K562 (cell line): ENCODE measurements around the gene TRIM44. TPM values are rescaled to one million over a fixed set of nuclear protein-coding genes. Genes with fewer than 3 reads are reported as not detected.
A peak's percentile ranks its signal among the peaks of the same experiment; 100 is the strongest.

Experiments
- ATAC-seq: fragments of 200-7000 bp; cut with Tn5 transposase; 3 replicates; pipeline ENCODE4 v1.9.1; 2020; ENCODE audit warnings: moderate library complexity
- BruUV-seq: library from RNA; stranded (reverse); fragments of 400-500 nt; replicated peaks from 2 replicates; lab custom pipeline; 2021; lab: Mats Ljungman, UMichigan
- CTCF ChIA-PET: fragments of 300-600 bp; formaldehyde crosslinking; extraction: SDS; loops from one replicate; lab custom pipeline; 2021; ENCODE audit warnings: low intra/inter-chr PET ratio; lab: Yijun Ruan, JAX
- POLR2A ChIA-PET: fragments of 300-600, 350-650 bp; sonication (Branson Sonifier 250); formaldehyde crosslinking; extraction: SDS; loops from one replicate; lab custom pipeline; 2021; ENCODE audit warnings: antibody characterized with exemption, inconsistent platforms; lab: Yijun Ruan, JAX
- DNase-seq, 4 experiments: peaks; one replicate each; pipeline versions ENCODE4 v3.0.0 to v3.0.0-alpha.2; 2011 to 2018; ENCODE audit warnings: low spot score in 3 of 4, mixed read lengths in 3 of 4; ENCODE audit errors: extremely low read depth in 1 of 4
- FAIRE-seq: peaks from 2 replicates; lab custom pipeline; 2011; peaks lifted over from hg19 to GRCh38; lab: Jason Lieb, UNC
- H2AFZ ChIP-seq: 2 replicates; pipeline ENCODE4 v1.6.0; 2011; ENCODE audit warnings: low read depth, low read length, control low read depth, inconsistent platforms
- H3K27ac ChIP-seq: fragments of 200-600 bp; 3 replicates; pipeline ENCODE4 v1.8.0; 2011; ENCODE audit warnings: low read depth, mild to moderate bottlenecking, control low read depth, inconsistent platforms, low read length, moderate library complexity, mixed read lengths; ENCODE audit errors: extremely low read depth
- H3K27me3 ChIP-seq, 2 experiments: fragments of 300-600 bp in 1 of 2; 2 replicates in 1 of 2; 3 replicates in 1 of 2; pipeline versions ENCODE4 v1.6.0 to v1.8.0; 2011; ENCODE audit warnings: inconsistent platforms in 2 of 2, low read length in 2 of 2, mild to moderate bottlenecking in 1 of 2, mixed read lengths in 1 of 2, moderate library complexity in 1 of 2; ENCODE audit not compliant: control insufficient read depth in 2 of 2, insufficient read depth in 2 of 2
- H3K36me3 ChIP-seq: fragments of 300-600 bp; 3 replicates; pipeline ENCODE4 v1.8.0; 2011; ENCODE audit warnings: mild to moderate bottlenecking, low read length, inconsistent platforms; ENCODE audit not compliant: control insufficient read depth, insufficient read depth
- H3K4me1 ChIP-seq, 2 experiments: fragments of 200-600 bp in 1 of 2; replicated peaks in 1 of 2; 2 replicates in 1 of 2; 3 replicates in 1 of 2; pipeline versions ENCODE4 v1.5.1 to v1.8.0; 2011; ENCODE audit warnings: inconsistent platforms in 2 of 2, low read length in 2 of 2, mild to moderate bottlenecking in 1 of 2, mixed read lengths in 1 of 2, moderate library complexity in 1 of 2; ENCODE audit not compliant: control insufficient read depth in 2 of 2, insufficient read depth in 2 of 2
- H3K4me2 ChIP-seq: 2 replicates; pipeline ENCODE4 v1.6.1; 2011; ENCODE audit warnings: low read length, control low read depth, inconsistent platforms, mixed read lengths; ENCODE audit not compliant: insufficient read depth
- H3K4me3 ChIP-seq: fragments of 200-600 bp; sonication (generic), shearing (Covaris generic); 2 replicates; pipeline ENCODE4 v1.5.1; 2016; ENCODE audit warnings: control low read depth, inconsistent platforms
- H3K79me2 ChIP-seq: fragments of 200-600 bp; 3 replicates; pipeline ENCODE4 v1.8.0; 2011; ENCODE audit warnings: low read length, inconsistent platforms; ENCODE audit not compliant: control insufficient read depth, insufficient read depth
- H3K9ac ChIP-seq, 2 experiments: 2 replicates each; pipeline versions ENCODE4 v1.6.0 to v1.6.1; 2011; ENCODE audit warnings: low read depth in 2 of 2, low read length in 2 of 2, control low read depth in 1 of 2, inconsistent platforms in 1 of 2, mild to moderate bottlenecking in 1 of 2, mixed read lengths in 1 of 2; ENCODE audit not compliant: insufficient read depth in 1 of 2
- H3K9me1 ChIP-seq: one replicate; pipeline ENCODE4 v1.6.0; 2011; ENCODE audit warnings: inconsistent platforms, mild to moderate bottlenecking, low read length, moderate library complexity; ENCODE audit not compliant: control insufficient read depth, insufficient read depth
- H3K9me3 ChIP-seq: replicated peaks from 2 replicates; pipeline ENCODE4 v1.5.1; 2011; ENCODE audit warnings: low read depth, low read length, inconsistent platforms; ENCODE audit not compliant: control insufficient read depth, insufficient read depth
- H4K20me1 ChIP-seq: replicated peaks from 2 replicates; pipeline ENCODE4 v1.6.1; 2011; ENCODE audit warnings: low read length, inconsistent platforms, mixed read lengths; ENCODE audit not compliant: control insufficient read depth, insufficient read depth
- CREB1 ChIP-seq, 2 experiments: sonication (generic) in 1 of 2; formaldehyde crosslinking in 1 of 2; IDR thresholded peaks; 2 replicates each; pipeline versions ENCODE4 v1.6.1 to v1.8.0; 2012 to 2022; ENCODE audit warnings: inconsistent platforms in 1 of 2, mild to moderate bottlenecking in 1 of 2, missing genetic modification reagents in 1 of 2, moderate library complexity in 1 of 2
- ELF4 ChIP-seq: fragments of 450-650 bp; formaldehyde crosslinking; IDR thresholded peaks from 2 replicates; pipeline ENCODE4 v1.4.0; 2022; ENCODE audit warnings: missing genetic modification characterization
- HCFC1 ChIP-seq: IDR thresholded peaks from 2 replicates; pipeline ENCODE4 v1.6.1; 2012; ENCODE audit warnings: low read depth, low read length, improper control_type of control experiment
- MAFF ChIP-seq: IDR thresholded peaks from 2 replicates; pipeline ENCODE4 v1.6.1; 2012; ENCODE audit warnings: low read length, improper control_type of control experiment
- MAFG ChIP-seq: fragments of 450-650 bp; conservative IDR thresholded peaks from 2 replicates; pipeline ENCODE4 v1.6.1; 2016; ENCODE audit warnings: missing genetic modification characterization, missing compliant biosample characterization
- NFE2 ChIP-seq: IDR thresholded peaks from 2 replicates; pipeline ENCODE4 v1.6.1; 2014; ENCODE audit warnings: antibody characterized with exemption, low read depth
- TAL1 ChIP-seq: fragments of 450-650 bp; IDR thresholded peaks from 2 replicates; pipeline ENCODE4 v1.6.1; 2016; ENCODE audit warnings: mild to moderate bottlenecking
- TSC22D4 ChIP-seq: fragments of 450-650 bp; IDR thresholded peaks from 2 replicates; pipeline ENCODE4 v1.6.1; 2016; ENCODE audit warnings: missing genetic modification characterization, missing biosample characterization, control low read depth
- ZNF398 ChIP-seq: fragments of 250-450 bp; sonication (Bioruptor Pico); IDR thresholded peaks from 2 replicates; pipeline ENCODE4 v1.8.0; 2021; ENCODE audit warnings: moderate library complexity, mild to moderate bottlenecking, inconsistent platforms
- WGBS: fragments of 100-300 bp; shearing (Covaris generic); methylation state at CpG from one replicate; pipeline ENCODE4 v1.1.6; 2016; ENCODE audit warnings: low coverage, mixed read lengths; ENCODE audit not compliant: insufficient coverage; ENCODE audit errors: missing lambda C conversion rate; 5-methylcytosine and 5-hydroxymethylcytosine counted together
- in situ Hi-C: fragments of 300-500 bp; cut with MboI; formaldehyde crosslinking; loops from 4 replicates; pipeline ENCODE4 v1.15.0; 2018; ENCODE audit warnings: inconsistent platforms, mixed read lengths
- intact Hi-C: fragments of 100-400 bp; cut with micrococcal nuclease; formaldehyde crosslinking; loops from 2 replicates; pipeline ENCODE4 v1.14.2; 2022
- polyA plus RNA-seq, 8 experiments: library from polyadenylated mRNA; depleted of rRNA in 4 of 8; stranded (reverse) in 5 of 8; unstranded in 3 of 8; fragments of >200 nt; fragmentation: Nextera tagmentation in 2 of 8; fragmentation: Illumina TruSeq in 1 of 8; extraction: Ambion mirVana in 2 of 8; extraction: Trizol in 1 of 8; gene quantifications; 2 replicates each; pipeline versions ENCODE4 v1.2.1 to v1.2.3, GENCODE V29; 2011 to 2014; ENCODE audit warnings: inconsistent platforms in 1 of 8, missing spikeins in 1 of 8
- total RNA-seq, 7 experiments: library from RNA; depleted of rRNA in 6 of 7; stranded (reverse); fragments of >200 nt in 6 of 7; fragmentation: Illumina TruSeq in 2 of 7; extraction: Trizol in 2 of 7; gene quantifications; 2 replicates each; pipeline versions ENCODE4 v1.2.1 to v1.2.3, GENCODE V29; 2011 to 2021; ENCODE audit warnings: low replicate concordance in 1 of 7

TRIM44 gene
- total and polyA plus RNA-seq, 9 of the 15 experiments (the other 6 are each of a cell fraction or from before 2014, with no cell fraction given), result 8.3 to 105 (median 37.2) TPM

- no peak for TF ChIP-seq ZNF398 (CRISPR knock-in tag)
- TF ChIP-seq ELF4 (CRISPR knock-in tag), result no peak
- TF ChIP-seq MAFF, result 0 out of 2 replicates have a peak, but pooled peaks have one; percentile 31
- 0 out of 2 replicates have a peak, but pooled peaks have one; percentile 54 for TF ChIP-seq TSC22D4
- TF ChIP-seq HCFC1, result no peak
- TF ChIP-seq NFE2, result peak; percentile 78
- TF ChIP-seq MAFG (tag), result peak; percentile 71
Measured at GRCh38 chr11:35664977-35665441, 2.4 kb downstream of the TRIM44 start (continued).

GRCh38 chr11:35667257-35667656 is 4.7 kb downstream of the TRIM44 start:
- in situ Hi-C loops (no loop called here), intact Hi-C loops (no loop called here)
- Histone ChIP-seq H3K36me3 (peaks cover 12% of the 10 kb centered on the region; the same call in 2 of the 3 replicates), H3K4me3 (no peak overlapping the region), H3K9me1 (no peaks in the 10 kb centered on the region), H3K79me2 (peaks cover 90% of the 10 kb centered on the region), H2AFZ (no peak overlapping the region), H3K9me3 (no peaks in the 10 kb centered on the region), H3K27me3 (no peaks in the 10 kb centered on the region; a peak in 1 of 5 replicates), H3K4me2 (no peak overlapping the region), H4K20me1 (no peaks in the 10 kb centered on the region; the same call in 1 of the 2 replicates), H3K27ac (no peak overlapping the region), H3K4me1 (peaks cover 4 to 14% of the 10 kb centered on the region in 2 experiments; a peak in 4 of 5 replicates), H3K9ac (no peak overlapping the region)
- 100% methylated on average over 1 of the region's 1 CpG for WGBS
- ChIA-PET CTCF (no interaction called here), POLR2A (no interaction called here)
- no TSS peak for BruUV-seq
- no peak for FAIRE-seq
- TF ChIP-seq TAL1 (no peak), CREB1 (IDR thresholded peaks at IDR 0.05) (no peak), CREB1 (CRISPR knock-in tag; IDR thresholded peaks at IDR 0.05) (no peak)
- no peak for ATAC-seq
- DNase-seq, result no peak
